H1 (cell line): ENCODE data around the gene MIGA1. TPM values are rescaled to one million over a fixed set of nuclear protein-coding genes. Genes with fewer than 3 reads are reported as not detected.

Experiments
- CTCF ChIA-PET: fragments of 300-600 bp; sonication (Branson Sonifier 250); formaldehyde crosslinking; loops from one replicate; lab custom pipeline; 2021; ENCODE audit not compliant: partially characterized antibody; lab: Charles Lee
- POLR2A ChIA-PET: fragments of 300-600 bp; sonication (Branson Sonifier 250); formaldehyde crosslinking; loops from one replicate; lab custom pipeline; 2021; ENCODE audit warnings: inconsistent platforms; ENCODE audit not compliant: partially characterized antibody; lab: Charles Lee
- DNase-seq, 2 experiments: peaks; one replicate each; pipeline versions ENCODE4 v3.0.0 to v3.0.0-alpha.2; 2010 to 2022; ENCODE audit warnings: low spot score in 2 of 2, low read depth in 1 of 2, mixed read lengths in 1 of 2
- FAIRE-seq: peaks from 2 replicates; lab custom pipeline; 2011; peaks lifted over from hg19 to GRCh38; lab: Jason Lieb, UNC
- H2AFZ ChIP-seq: 2 replicates; pipeline ENCODE4 v1.8.1; 2012; ENCODE audit warnings: low read length, inconsistent platforms
- H2AK5ac ChIP-seq: 2 replicates; pipeline ENCODE4 v1.6.1; 2013; ENCODE audit warnings: low read depth, low read length
- H2BK120ac ChIP-seq: replicated peaks from 2 replicates; pipeline ENCODE3; 2013; ENCODE audit warnings: low read depth, low read length, inconsistent platforms
- H2BK12ac ChIP-seq: 2 replicates; pipeline ENCODE4 v1.6.1; 2013; ENCODE audit warnings: low read depth, low read length
- H2BK15ac ChIP-seq: 2 replicates; pipeline ENCODE4 v1.6.1; 2013; ENCODE audit warnings: low read length
- H2BK20ac ChIP-seq: 2 replicates; pipeline ENCODE4 v1.6.1; 2013; ENCODE audit warnings: low read length
- H2BK5ac ChIP-seq: 2 replicates; pipeline ENCODE4 v1.6.1; 2013; ENCODE audit warnings: low read depth, low read length
- H3K14ac ChIP-seq: 2 replicates; pipeline ENCODE4 v1.6.1; 2013; ENCODE audit warnings: inconsistent platforms; ENCODE audit not compliant: insufficient read length
- H3K18ac ChIP-seq: 2 replicates; pipeline ENCODE4 v1.6.1; 2013; ENCODE audit warnings: low read length; ENCODE audit errors: extremely low read depth
- H3K23ac ChIP-seq: 2 replicates; pipeline ENCODE4 v1.6.1; 2013; ENCODE audit warnings: inconsistent platforms; ENCODE audit not compliant: insufficient read length
- H3K23me2 ChIP-seq: 2 replicates; pipeline ENCODE4 v1.6.1; 2013; ENCODE audit warnings: low read depth, low read length
- H3K27ac ChIP-seq: 2 replicates; pipeline ENCODE4 v1.6.1; 2011; ENCODE audit warnings: low read depth, low read length, inconsistent platforms
- H3K27me3 ChIP-seq, 4 experiments: replicated peaks in 1 of 4; 1 replicate in 1 of 4; 2 replicates in 3 of 4; pipeline versions ENCODE4 v1.6.1 to v1.8.1; 2011 to 2013; ENCODE audit warnings: low read length in 3 of 4, mild to moderate bottlenecking in 3 of 4, inconsistent platforms in 2 of 4, mixed read lengths in 2 of 4, moderate library complexity in 1 of 4; ENCODE audit not compliant: control insufficient read depth in 3 of 4, insufficient read depth in 3 of 4; ENCODE audit errors: extremely low read depth in 1 of 4
- H3K36me3 ChIP-seq, 4 experiments: 2 replicates each; pipeline versions ENCODE4 v1.6.1 to v1.8.1; 2011 to 2013; ENCODE audit warnings: mild to moderate bottlenecking in 4 of 4, low read length in 3 of 4, moderate library complexity in 2 of 4, control low read depth in 1 of 4, inconsistent platforms in 1 of 4; ENCODE audit not compliant: insufficient read depth in 4 of 4, control insufficient read depth in 2 of 4
- H3K4ac ChIP-seq: replicated peaks from 2 replicates; pipeline ENCODE3; 2013; ENCODE audit warnings: low read length, low read depth, mixed read lengths, inconsistent platforms; ENCODE audit not compliant: insufficient read length
- H3K4me1 ChIP-seq, 4 experiments: replicated peaks in 1 of 4; 1 replicate in 1 of 4; 2 replicates in 3 of 4; pipeline versions ENCODE4 v1.6.1 to v1.8.1; 2011 to 2013; ENCODE audit warnings: low read length in 3 of 4, inconsistent platforms in 2 of 4, mixed read lengths in 1 of 4; ENCODE audit not compliant: insufficient read depth in 4 of 4, control insufficient read depth in 3 of 4
- H3K4me2 ChIP-seq, 2 experiments: 2 replicates each; pipeline versions ENCODE4 v1.6.1 to v1.8.1; 2011 to 2013; ENCODE audit warnings: low read depth in 2 of 2, low read length in 2 of 2, control low read depth in 1 of 2, inconsistent platforms in 1 of 2, mild to moderate bottlenecking in 1 of 2; ENCODE audit not compliant: insufficient read depth in 1 of 2
- H3K4me3 ChIP-seq, 4 experiments: fragments of 200-600, 300-600 bp in 1 of 4; sonication (generic), shearing (Covaris generic), sonication (Bioruptor Twin) in 1 of 4; 2 replicates each; pipeline versions ENCODE4 v1.5.1 to v1.8.1; 2011 to 2016; ENCODE audit warnings: low read length in 4 of 4, low read depth in 3 of 4, control low read depth in 2 of 4, inconsistent platforms in 2 of 4, mild to moderate bottlenecking in 2 of 4, mixed read lengths in 1 of 4, moderate library complexity in 1 of 4; ENCODE audit not compliant: insufficient read depth in 2 of 4; ENCODE audit errors: extremely low read depth in 1 of 4
- H3K56ac ChIP-seq: replicated peaks from 2 replicates; pipeline ENCODE3; 2013; ENCODE audit warnings: low read depth, mild to moderate bottlenecking, mixed read lengths, low read length, inconsistent platforms; ENCODE audit not compliant: insufficient read length
- H3K79me1 ChIP-seq: 2 replicates; pipeline ENCODE4 v1.6.1; 2013; ENCODE audit warnings: low read depth, low read length, control low read depth
- H3K79me2 ChIP-seq, 2 experiments: 2 replicates each; pipeline versions ENCODE4 v1.6.1 to v1.8.1; 2012 to 2013; ENCODE audit warnings: low read length in 2 of 2, mild to moderate bottlenecking in 2 of 2, inconsistent platforms in 1 of 2; ENCODE audit not compliant: insufficient read depth in 2 of 2, control insufficient read depth in 1 of 2
- H3K9ac ChIP-seq, 4 experiments: replicated peaks in 1 of 4; 1 replicate in 1 of 4; 2 replicates in 3 of 4; pipeline versions ENCODE4 v1.6.1 to v1.8.1; 2011 to 2013; ENCODE audit warnings: low read depth in 3 of 4, low read length in 3 of 4, control low read depth in 2 of 4, mild to moderate bottlenecking in 2 of 4, moderate library complexity in 2 of 4, inconsistent platforms in 1 of 4; ENCODE audit errors: extremely low read depth in 1 of 4
- H3K9me3 ChIP-seq, 2 experiments: 2 replicates each; pipeline versions ENCODE4 v1.6.1 to v1.8.1; 2012 to 2013; ENCODE audit warnings: mild to moderate bottlenecking in 2 of 2, moderate library complexity in 2 of 2, control low read depth in 1 of 2, inconsistent platforms in 1 of 2, low read depth in 1 of 2, low read length in 1 of 2, mixed read lengths in 1 of 2; ENCODE audit not compliant: insufficient read depth in 2 of 2
- H4K20me1 ChIP-seq, 2 experiments: replicated peaks in 1 of 2; 2 replicates each; pipeline versions ENCODE3 to v1.8.1; 2011 to 2013; ENCODE audit warnings: inconsistent platforms in 2 of 2, low read length in 2 of 2, mild to moderate bottlenecking in 1 of 2; ENCODE audit not compliant: insufficient read depth in 2 of 2, control insufficient read depth in 1 of 2
- H4K5ac ChIP-seq: 2 replicates; pipeline ENCODE4 v1.6.1; 2013; ENCODE audit warnings: low read length, low read depth, mixed read lengths, inconsistent platforms; ENCODE audit not compliant: insufficient read length
- H4K8ac ChIP-seq: 2 replicates; pipeline ENCODE4 v1.8.0; 2013; ENCODE audit warnings: mild to moderate bottlenecking, moderate library complexity, low read length, inconsistent platforms; ENCODE audit not compliant: insufficient read depth; ENCODE audit errors: extremely low read depth
- H4K91ac ChIP-seq: replicated peaks from 2 replicates; pipeline ENCODE3; 2013; ENCODE audit warnings: low read length, mixed read lengths, inconsistent platforms; ENCODE audit not compliant: insufficient read length
- ATF3 ChIP-seq: IDR thresholded peaks from 2 replicates; pipeline ENCODE4 v1.6.1; 2011; ENCODE audit warnings: low read depth, mild to moderate bottlenecking, low read length; ENCODE audit not compliant: insufficient read depth
- CBX5 ChIP-seq: fragments of 300-800, 300-1000 bp; sonication (generic); IDR thresholded peaks from 2 replicates; pipeline ENCODE4 v1.7.1; 2016; ENCODE audit warnings: antibody characterized with exemption, low read length, low read depth
- WGBS, 2 experiments: shearing (Covaris generic) in 1 of 2; methylation state at CpG; one replicate each; pipeline versions ENCODE4 v1.1.6 to v1.1.7; 2013 to 2015; ENCODE audit warnings: low lambda C conversion rate in 2 of 2, mixed read lengths in 2 of 2, inconsistent platforms in 1 of 2, low coverage in 1 of 2, missing lambda C conversion rate in 1 of 2; ENCODE audit not compliant: insufficient replicate concordance in 2 of 2, insufficient coverage in 1 of 2, insufficient read length in 1 of 2; ENCODE audit errors: extremely low coverage in 1 of 2, missing lambda C conversion rate in 1 of 2; 5-methylcytosine and 5-hydroxymethylcytosine counted together
- polyA plus RNA-seq, 7 experiments: library from polyadenylated mRNA; depleted of rRNA in 3 of 7; stranded (reverse) in 5 of 7; unstranded in 2 of 7; fragments of >200 nt in 5 of 7; fragments of 200-250 nt in 2 of 7; gene quantifications; 1 replicate in 5 of 7; 2 replicates in 1 of 7; 4 replicates in 1 of 7; pipeline versions ENCODE4 v1.2.1 to v1.2.3, GENCODE V29; 2011 to 2013; ENCODE audit warnings: missing spikeins in 2 of 7, mixed read lengths in 2 of 7
- total RNA-seq: library from RNA; stranded (reverse); fragmentation: NEBNext Ultra II Directional; extraction: Animal tissue kit (Norgen Biotek cat#: 25700); gene quantifications from 2 replicates; pipeline ENCODE4 v1.2.1, GENCODE V29; 2021

The MIGA1 gene
- total and polyA plus RNA-seq, 2 of the 8 experiments (the other 6 are each of a cell fraction or from before 2014, with no cell fraction given) = 0.95 to 7.0 TPM

GRCh38 chr1:77824694-77825093, 45.2 kb downstream of the MIGA1 start:
- Histone ChIP-seq H3K36me3 (no peaks in the 10 kb centered on the region), H2BK5ac (no peak overlapping the region), H3K4ac (no peak overlapping the region), H4K5ac (no peak overlapping the region), H4K8ac (no peak overlapping the region), H3K14ac (no peak overlapping the region), H3K79me1 (no peaks in the 10 kb centered on the region), H3K23ac (no peak overlapping the region), H2AK5ac (no peak overlapping the region), H2BK120ac (no peak overlapping the region), H2BK15ac (no peak overlapping the region), H2AFZ (no peak overlapping the region), H3K4me3 (no peak overlapping the region), H3K79me2 (no peaks in the 10 kb centered on the region), H4K20me1 (no peaks in the 10 kb centered on the region), H3K27me3 (peaks cover 0 to 1% (median 0%) of the 10 kb centered on the region in 4 experiments; a peak in 1 of 7 replicates), H3K9me3 (no peaks in the 10 kb centered on the region), H3K4me1 (no peaks in the 10 kb centered on the region), H3K27ac (no peak overlapping the region), H2BK20ac (no peak overlapping the region), H4K91ac (no peak overlapping the region), H3K9ac (no peak overlapping the region), H3K23me2 (no peaks in the 10 kb centered on the region), H3K18ac (no peak overlapping the region), H2BK12ac (no peak overlapping the region), H3K4me2 (no peak overlapping the region), H3K56ac (no peak overlapping the region)
- POLR2A ChIA-PET = no interaction called here
- FAIRE-seq (no peak), DNase-seq (no peak)
- CTCF ChIA-PET = interaction anchor here (0.7 to 3.1 kb wide), 6 partner anchors 12 to 279 kb away, joined by 3 to 22 read pairs (median 4); partner anchors contain the start of gene NEXN
- 86% methylated on average over 1 of the region's 1 CpG; no CpG with 5 or more reads in 1 of the 2 experiments for WGBS, 2 experiments
- TF ChIP-seq CBX5 (no peak), ATF3 (no peak)
